ENCODE data around the gene PRR30.
A peak's percentile ranks its signal among the peaks of the same experiment; 100 is the strongest.

PRR30 gene

DNA sequence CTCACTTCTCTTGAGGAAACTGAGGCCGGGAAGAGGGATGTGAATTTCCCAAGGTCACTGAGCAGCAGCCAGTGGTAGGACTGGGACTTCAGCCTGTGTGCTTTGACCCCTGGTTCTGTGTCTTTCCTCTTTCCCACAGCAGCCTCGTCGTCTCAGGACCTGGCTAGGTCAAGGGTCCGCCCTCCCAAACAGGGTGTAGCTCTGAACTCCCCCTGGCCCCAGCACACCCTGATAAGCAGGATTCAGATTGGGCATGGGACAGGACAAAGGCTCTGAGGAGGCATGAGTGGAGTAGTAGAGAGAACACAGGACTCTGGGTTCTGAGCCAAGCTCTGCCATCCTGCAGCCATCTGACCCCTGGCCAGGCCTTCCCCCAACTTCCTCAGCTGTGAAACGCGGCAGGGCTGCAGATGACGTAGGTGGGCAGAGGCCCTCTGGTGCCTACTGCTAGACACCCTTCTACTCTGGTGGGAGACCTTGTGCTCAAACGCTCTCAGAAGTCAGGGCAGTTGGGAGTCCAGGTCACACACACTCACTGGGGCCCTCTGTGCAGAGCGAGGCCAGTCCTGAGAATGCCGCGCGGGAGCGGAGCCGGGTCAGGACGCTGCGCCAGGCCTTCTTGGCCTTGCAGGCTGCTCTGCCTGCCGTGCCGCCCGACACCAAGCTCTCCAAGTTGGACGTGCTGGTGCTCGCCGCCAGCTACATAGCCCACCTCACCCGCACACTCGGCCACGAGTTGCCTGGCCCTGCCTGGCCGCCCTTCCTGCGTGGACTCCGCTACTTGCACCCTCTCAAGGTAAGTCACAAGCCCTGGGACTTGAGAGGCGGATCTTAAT is 10.6 kb upstream of the PRR30 start:
- Mint-ChIP-seq H3K4me1 (ENCODE audit: low read depth in 2 of 2) (no peaks in the 10 kb centered on the region), H3K36me3 (ENCODE audit: insufficient read depth) (peaks cover 3% of the 10 kb centered on the region), H3K9me3 (no peaks in the 10 kb centered on the region), H3K27ac (no peak overlapping the region), H3K4me3 (no peak overlapping the region), H3K27me3 (peaks cover 29 to 59% of the 10 kb centered on the region in 2 donors)
- DNase-seq (no peak), ATAC-seq (replicated peaks) (no peak)

DNA sequence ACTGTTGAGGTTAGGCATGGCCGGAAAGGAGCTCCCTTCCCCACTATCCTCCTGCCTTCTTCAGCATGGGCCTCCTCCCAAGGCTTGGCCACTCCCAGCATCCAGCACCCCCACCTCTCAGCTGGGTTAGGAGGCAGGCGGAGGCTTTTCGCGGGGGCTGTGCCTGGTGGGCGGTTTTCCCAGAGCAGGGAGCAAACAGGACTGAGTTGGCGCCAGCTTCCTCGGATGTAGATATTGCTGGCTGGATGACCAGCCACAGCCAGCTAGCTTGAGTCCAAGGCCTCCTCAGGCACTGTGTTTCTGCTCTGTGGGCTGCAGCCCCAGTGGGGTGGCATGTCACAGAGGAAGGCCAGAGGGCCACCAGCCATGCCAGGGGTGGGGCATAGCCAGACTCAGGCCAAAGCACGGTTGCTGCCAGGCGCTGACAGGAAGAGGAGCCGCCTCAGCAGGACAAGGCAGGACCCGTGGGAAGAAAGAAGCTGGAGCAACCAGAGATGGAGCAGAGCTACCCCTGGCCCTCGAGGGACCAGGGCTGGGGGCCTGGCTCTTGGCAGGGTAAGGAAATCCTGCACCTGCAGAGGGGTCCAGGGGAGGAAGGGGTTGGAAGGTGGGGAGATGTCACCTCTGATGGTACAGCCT is 9.7 kb upstream of the PRR30 start, which contains the start of gene TCF23:
Gene TCF23 (plus strand): TSS at position 204 of the 639 bp plus-strand sequence. CDS start 130 bp downstream, at position 334.
- peaks cover 3% of the 10 kb centered on the region for H3K36me3 Mint-ChIP-seq (ENCODE audit: insufficient read depth)

DNA sequence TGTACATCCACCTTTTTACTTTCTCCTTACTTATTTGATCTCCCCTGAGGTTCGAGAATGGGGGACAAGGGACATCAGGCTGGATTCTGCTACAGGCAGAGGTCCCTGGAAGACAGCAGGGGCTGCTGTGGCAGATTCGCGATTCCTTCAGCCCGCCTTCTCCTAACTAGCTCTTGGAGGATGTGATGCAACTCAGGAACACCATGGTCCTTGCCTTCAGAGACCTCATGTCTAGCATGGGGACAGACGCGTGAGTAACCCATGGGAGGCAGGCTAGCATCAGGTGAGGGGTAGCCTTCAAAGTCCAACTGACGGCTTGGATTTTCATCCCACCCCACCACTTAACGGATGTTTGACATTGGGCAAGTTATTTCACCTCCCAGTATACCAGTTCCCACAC is 8.7 kb upstream of the PRR30 start:
- no peak for ATAC-seq (replicated peaks)
- Mint-ChIP-seq H3K4me1 (ENCODE audit: low read depth in 2 of 2) (no peaks in the 10 kb centered on the region), H3K27ac (no peak overlapping the region), H3K36me3 (ENCODE audit: insufficient read depth) (peaks cover under 1% of the 10 kb centered on the region), H3K27me3 (peaks cover 24 to 55% of the 10 kb centered on the region in 2 donors), H3K9me3 (no peaks in the 10 kb centered on the region), H3K4me3 (no peak overlapping the region)
- DNase-seq: no peak

More for the DNA sequence above, 9.7 kb upstream of the PRR30 start, which contains the start of gene TCF23:
- no peaks in the 10 kb centered on the region for H3K9me3 Mint-ChIP-seq
- no peak within 1 kb of the TSS for H3K27ac Mint-ChIP-seq
- no peaks in the 10 kb centered on the region for H3K4me1 Mint-ChIP-seq (ENCODE audit: low read depth in 2 of 2)
- DNase-seq (no peak), ATAC-seq (replicated peaks) (no peak)
- no peak within 1 kb of the TSS for H3K4me3 Mint-ChIP-seq
- H3K27me3 Mint-ChIP-seq: peaks cover 24 to 50% of the 10 kb centered on the region in 2 donors

DNA sequence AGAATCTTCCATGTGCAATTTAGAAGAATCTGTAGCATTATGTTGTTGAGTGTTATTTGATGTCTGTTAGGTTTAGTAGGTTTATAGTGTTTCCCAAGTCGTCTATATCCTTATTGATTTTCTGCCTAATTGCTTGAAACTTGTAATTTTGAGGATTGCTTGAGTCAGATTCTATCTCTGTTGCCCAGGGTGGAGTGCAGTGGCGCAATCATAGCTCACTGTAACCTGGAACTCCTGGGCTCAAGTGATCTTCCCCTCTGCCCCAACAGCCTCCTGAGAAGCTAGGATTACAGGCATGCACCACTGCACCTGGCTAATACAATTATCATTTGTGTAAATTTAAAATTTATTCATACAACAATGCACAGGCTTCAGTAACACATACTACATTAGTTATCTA is 6.5 kb upstream of the PRR30 start:
- H3K36me3 Mint-ChIP-seq (ENCODE audit: insufficient read depth): no peaks in the 10 kb centered on the region
- no peak for ATAC-seq (replicated peaks)
- H3K9me3 Mint-ChIP-seq: no peaks in the 10 kb centered on the region

DNA sequence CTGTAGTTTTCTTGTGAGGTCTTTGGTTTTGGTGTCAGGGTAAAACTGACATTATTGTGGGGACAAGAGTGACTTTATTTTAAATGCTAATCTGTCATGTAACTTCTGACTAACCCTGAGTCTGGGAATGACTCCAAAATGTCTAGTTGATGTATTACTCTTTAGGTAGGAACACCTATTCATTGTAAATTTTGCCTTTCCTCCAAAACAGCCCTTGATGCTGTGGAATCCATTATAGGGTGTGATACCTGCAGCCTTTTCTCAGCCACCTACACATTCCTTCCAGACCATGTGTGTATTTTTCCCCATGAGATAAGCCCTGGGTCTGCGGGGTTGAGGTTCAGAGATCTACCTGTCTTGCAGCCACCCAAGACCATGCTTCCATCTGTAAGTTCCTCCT is 4.1 kb upstream of the PRR30 start:
- Mint-ChIP-seq H3K4me3 (no peak overlapping the region), H3K27me3 (peaks cover 20 to 29% of the 10 kb centered on the region in 2 donors)
- ATAC-seq (replicated peaks): no peak

More for the DNA sequence above, 6.5 kb upstream of the PRR30 start:
- Mint-ChIP-seq H3K4me3 (no peak overlapping the region), H3K27me3 (peaks cover 24 to 52% of the 10 kb centered on the region in 2 donors), H3K27ac (no peak overlapping the region), H3K4me1 (ENCODE audit: low read depth in 2 of 2) (no peaks in the 10 kb centered on the region)
- no peak for DNase-seq

DNA sequence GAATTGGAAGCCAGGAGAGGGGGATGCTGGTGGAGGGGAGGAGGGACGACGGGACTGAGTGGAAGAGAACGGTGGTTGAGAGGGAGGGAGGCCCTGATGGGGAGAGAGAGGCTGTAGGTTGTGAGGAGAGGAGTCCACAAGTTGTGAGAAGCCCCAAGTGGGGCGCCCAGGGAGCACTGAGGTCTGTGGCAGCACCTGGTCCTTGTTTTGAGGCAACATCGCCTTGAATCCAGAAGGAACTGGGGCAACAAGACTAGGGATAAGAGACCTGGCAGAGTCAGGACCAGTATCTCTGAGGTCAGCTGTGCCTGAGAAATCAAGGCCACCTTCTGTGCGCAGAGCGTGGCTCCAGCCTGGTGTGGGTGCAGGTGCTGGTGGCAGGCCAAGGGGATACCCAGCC is 1.1 kb downstream of the PRR30 start:
- H3K4me3 Mint-ChIP-seq: no peak overlapping the region
- H3K27ac Mint-ChIP-seq: peak overlapping the region in 1 of 2 donors; percentile 35
- H3K4me1 Mint-ChIP-seq (ENCODE audit: low read depth in 2 of 2): peaks cover 11 to 15% of the 10 kb centered on the region in 2 donors
- no peaks in the 10 kb centered on the region for H3K9me3 Mint-ChIP-seq
- H3K27me3 Mint-ChIP-seq: peaks cover 0 to 6% of the 10 kb centered on the region in 2 donors
- ATAC-seq (replicated peaks): no peak
- H3K36me3 Mint-ChIP-seq (ENCODE audit: insufficient read depth): peaks cover 29% of the 10 kb centered on the region
- no peak for DNase-seq

More for the DNA sequence above, 4.1 kb upstream of the PRR30 start:
- Mint-ChIP-seq H3K36me3 (ENCODE audit: insufficient read depth) (no peaks in the 10 kb centered on the region), H3K27ac (no peak overlapping the region), H3K9me3 (no peaks in the 10 kb centered on the region), H3K4me1 (ENCODE audit: low read depth in 2 of 2) (no peaks in the 10 kb centered on the region)
- DNase-seq: no peak

DNA sequence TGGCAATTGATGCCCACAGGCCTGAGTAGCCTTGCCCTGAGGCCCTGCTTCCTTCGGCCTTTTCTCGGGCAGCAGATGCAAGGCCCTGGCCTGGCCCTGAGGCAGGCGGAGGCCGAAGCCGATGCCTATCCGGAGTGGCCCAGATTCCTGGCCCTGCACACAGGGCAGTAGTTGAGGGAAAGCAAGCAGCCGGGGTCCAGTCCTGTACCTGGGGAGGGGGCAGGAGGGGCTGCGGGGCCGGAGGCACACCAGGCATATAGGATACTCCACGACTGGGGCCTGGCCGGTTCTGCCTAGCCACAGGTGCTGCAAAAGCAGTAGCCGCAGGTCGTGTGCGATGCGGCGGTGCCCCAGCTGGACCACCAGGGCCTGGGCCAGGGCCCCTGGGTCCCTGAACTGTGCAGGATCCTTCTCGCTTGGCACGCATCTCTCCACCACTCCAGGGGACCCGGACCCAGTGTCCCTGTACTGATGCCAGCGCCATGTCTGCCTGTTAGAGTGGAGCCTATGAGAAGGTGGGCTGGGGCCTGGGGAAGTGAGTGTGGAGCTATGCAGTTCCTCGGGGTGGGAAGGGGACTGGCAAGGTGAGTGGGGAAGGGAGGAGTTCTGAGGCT is 1.8 kb downstream of the PRR30 start:
- ATAC-seq (replicated peaks) (no peak), DNase-seq (no peak)
- Mint-ChIP-seq H3K9me3 (no peaks in the 10 kb centered on the region), H3K4me1 (ENCODE audit: low read depth in 2 of 2) (peaks cover 18 to 21% of the 10 kb centered on the region in 2 donors), H3K27me3 (no peaks in the 10 kb centered on the region), H3K36me3 (ENCODE audit: insufficient read depth) (peaks cover 34% of the 10 kb centered on the region), H3K27ac (no peak overlapping the region), H3K4me3 (no peak overlapping the region)

DNA sequence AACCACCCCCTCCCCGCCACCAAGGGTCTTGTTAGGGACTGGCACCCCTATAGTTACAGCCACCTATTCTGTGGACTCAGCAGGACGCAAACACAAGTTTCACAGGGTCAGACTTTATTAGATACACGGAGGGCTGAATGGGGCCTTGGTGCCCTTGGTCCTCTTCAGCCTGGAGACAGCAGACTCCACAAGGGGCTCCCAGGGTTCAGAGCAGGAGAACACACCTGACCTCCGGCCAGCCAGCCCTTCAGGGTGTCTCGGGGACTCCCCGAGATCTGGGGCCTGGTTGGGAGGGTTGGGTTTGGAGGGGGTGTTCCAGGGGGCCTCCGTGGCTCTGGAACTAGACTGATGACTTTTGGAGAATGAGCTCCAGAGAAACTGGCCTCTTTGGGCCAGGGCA is 2.5 kb downstream of the PRR30 start:
- peaks cover 18 to 22% of the 10 kb centered on the region in 2 donors for H3K4me1 Mint-ChIP-seq (ENCODE audit: low read depth in 2 of 2)
- DNase-seq (no peak), ATAC-seq (replicated peaks) (no peak)
- peaks cover 35% of the 10 kb centered on the region for H3K36me3 Mint-ChIP-seq (ENCODE audit: insufficient read depth)
- no peak overlapping the region for H3K27ac Mint-ChIP-seq
- H3K27me3 Mint-ChIP-seq: no peaks in the 10 kb centered on the region
- H3K4me3 Mint-ChIP-seq: no peak overlapping the region
- no peaks in the 10 kb centered on the region for H3K9me3 Mint-ChIP-seq

DNA sequence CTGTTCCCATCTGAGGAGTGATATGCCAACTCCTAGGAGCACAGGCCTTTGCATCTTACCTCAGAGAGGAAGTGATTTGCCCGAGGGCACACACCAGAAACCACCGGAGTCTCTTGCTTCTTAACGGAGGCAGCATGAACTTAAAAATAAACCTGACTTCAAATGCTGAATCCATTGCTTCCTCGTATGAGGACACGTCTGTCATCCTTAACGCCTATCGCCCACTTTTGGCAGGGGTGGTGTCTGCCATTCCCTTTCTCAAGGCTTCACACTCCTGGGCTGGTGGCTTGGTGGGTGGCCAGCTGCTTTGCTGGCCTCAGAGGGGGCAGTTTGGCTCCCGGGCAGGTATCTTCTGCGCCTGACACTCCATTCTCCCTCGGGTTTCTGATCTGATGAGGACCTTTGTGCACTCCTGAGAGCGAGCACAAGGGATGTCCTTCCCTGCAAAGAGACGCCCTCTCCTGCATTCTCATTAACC is 3.7 kb downstream of the PRR30 start:
- Mint-ChIP-seq H3K4me1 (ENCODE audit: low read depth in 2 of 2) (peaks cover 18 to 29% of the 10 kb centered on the region in 2 donors), H3K27me3 (no peaks in the 10 kb centered on the region), H3K4me3 (peak overlapping the region; percentile 80 to 95), H3K27ac (peak overlapping the region in 1 of 2 donors; percentile 91), H3K9me3 (no peaks in the 10 kb centered on the region), H3K36me3 (ENCODE audit: insufficient read depth) (peaks cover 38% of the 10 kb centered on the region)
- DNase-seq: no peak
- no peak for ATAC-seq (replicated peaks)

DNA sequence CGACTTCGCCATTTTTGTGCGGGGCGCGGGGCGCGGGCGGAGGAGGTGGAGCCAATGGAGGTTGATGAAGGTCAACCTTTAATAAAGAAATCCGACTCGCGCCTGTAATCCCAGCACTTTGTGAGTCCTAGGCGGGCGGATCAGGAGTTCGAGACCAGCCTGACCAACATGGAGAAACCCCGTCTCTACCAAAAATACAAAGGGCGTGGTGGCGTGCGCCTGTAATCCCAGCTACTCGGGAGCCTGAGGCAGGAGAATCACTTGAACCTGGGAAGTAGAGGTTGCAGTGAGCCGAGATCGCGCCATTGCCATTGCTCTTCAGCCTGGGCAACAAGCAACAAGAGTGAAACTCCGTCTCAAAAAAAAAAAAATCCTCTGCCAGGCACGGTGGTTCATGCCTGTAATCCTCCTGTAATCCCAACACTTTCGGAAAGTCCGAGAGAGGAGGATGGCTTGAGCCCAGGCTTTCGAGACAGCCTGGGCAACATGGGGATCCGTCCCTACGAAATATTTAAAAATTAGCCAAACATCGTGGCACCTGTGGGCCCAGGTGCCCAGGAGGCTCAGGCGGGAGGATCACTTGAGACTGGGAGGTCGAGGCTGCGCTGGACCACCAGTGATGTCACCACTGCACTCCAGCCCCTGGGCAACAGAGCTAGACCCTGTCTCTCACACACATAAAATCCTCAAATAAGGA is 4.3 kb downstream of the PRR30 start:
- H3K27ac Mint-ChIP-seq: peak overlapping the region; percentile 91 to 98
- no peak for DNase-seq
- no peak for ATAC-seq (replicated peaks)
- H3K36me3 Mint-ChIP-seq (ENCODE audit: insufficient read depth): peaks cover 38% of the 10 kb centered on the region
- H3K27me3 Mint-ChIP-seq: no peaks in the 10 kb centered on the region
- no peaks in the 10 kb centered on the region for H3K9me3 Mint-ChIP-seq
- H3K4me3 Mint-ChIP-seq: peak overlapping the region; percentile 80 to 95
- H3K4me1 Mint-ChIP-seq (ENCODE audit: low read depth in 2 of 2): peaks cover 18 to 29% of the 10 kb centered on the region in 2 donors

DNA sequence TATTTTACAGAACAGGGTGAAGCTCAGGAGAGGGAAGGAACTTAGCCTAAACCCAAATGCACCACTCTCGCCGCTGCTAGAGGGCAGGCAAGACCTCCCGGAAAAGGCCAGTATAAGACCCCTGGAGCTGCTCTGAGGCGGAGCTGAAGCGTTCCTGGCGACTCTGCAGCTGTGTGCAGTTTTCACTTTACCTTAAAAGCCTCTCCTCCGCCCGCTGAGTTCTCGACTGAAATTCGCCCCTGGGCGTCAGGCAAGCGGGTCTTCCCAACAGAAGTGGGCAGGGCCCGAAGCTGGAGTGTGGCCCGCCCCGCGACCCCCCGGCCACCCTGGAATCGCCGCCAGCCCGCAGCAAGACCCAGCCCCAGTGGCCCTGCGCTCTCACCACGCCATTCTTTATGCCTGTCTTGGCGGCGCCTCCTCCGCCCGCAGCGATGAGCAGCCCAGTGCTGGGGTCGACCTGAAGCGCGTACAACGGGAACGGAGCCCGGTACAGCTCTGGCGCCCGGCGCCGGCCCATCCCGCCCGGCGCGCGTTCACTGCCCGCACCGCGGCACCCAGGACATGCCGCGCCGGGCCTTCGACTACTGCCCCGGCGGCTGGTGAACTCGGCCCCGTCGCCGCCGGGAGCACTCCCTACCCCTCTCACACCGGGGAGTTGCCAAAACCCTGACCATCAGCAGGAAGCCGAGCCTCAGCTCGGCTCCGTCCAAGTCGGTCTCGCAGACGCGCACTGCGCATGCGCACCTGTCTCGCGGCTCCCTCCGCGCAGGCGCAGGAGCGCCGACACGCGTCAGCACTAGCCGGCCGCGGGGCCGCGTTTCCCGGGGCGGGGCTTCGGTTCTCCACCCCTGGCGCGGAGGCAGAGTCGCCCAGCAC is 5.1 kb downstream of the PRR30 start, which contains the start of gene PREB:
Gene PREB (minus strand): TSS at position 732 of the 876 bp plus-strand sequence. CDS start 215 bp downstream, at position 517.
- H3K36me3 Mint-ChIP-seq (ENCODE audit: insufficient read depth): peaks cover 38% of the 10 kb centered on the region
- H3K27ac Mint-ChIP-seq: peak within 1 kb of the TSS; percentile 91 to 98
- H3K9me3 Mint-ChIP-seq: no peaks in the 10 kb centered on the region
- no peaks in the 10 kb centered on the region for H3K27me3 Mint-ChIP-seq
- peak; percentile 97 to 99 (median 98) for DNase-seq
- peaks cover 18 to 29% of the 10 kb centered on the region in 2 donors for H3K4me1 Mint-ChIP-seq (ENCODE audit: low read depth in 2 of 2)
- H3K4me3 Mint-ChIP-seq: peak within 1 kb of the TSS; percentile 80 to 95
- peak; percentile 96 for ATAC-seq (replicated peaks)

DNA sequence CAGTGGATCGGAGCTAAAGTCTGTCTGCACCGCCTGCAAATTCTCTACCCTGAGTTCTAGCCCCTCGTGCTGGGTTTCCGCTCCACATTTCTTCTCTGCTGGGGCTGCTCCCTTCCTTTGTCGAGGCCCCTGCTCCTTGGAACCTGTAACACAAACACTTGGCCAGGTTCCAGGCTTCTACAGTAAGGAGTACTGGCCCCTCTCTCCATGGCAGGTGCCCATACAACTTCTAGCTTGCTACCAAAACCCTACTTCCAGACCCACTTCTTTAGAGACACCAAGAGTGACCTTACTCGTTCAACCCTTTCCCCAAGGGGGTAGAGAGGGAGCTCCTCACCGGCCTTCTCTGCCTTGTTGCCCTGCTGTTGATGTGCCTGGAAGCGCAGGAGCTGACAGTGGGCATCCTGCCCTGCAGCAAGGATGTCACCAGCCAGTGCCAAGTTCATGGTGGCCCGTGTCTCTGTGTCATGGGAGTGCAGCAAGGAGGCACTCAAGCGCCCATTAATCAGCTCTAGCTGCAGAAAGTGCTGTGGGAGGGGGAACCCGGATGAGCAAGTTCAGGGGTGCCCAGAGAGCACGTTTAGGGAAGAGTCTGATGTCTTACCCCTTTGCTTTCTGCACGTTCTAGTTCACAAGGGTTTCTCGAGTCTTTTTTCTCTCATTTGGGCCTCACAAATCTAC is 5.9 kb downstream of the PRR30 start:
- H3K27ac Mint-ChIP-seq: peak overlapping the region; percentile 91 to 98
- H3K9me3 Mint-ChIP-seq: no peaks in the 10 kb centered on the region
- no peaks in the 10 kb centered on the region for H3K27me3 Mint-ChIP-seq
- DNase-seq (no peak), ATAC-seq (replicated peaks) (no peak)
- peaks cover 38% of the 10 kb centered on the region for H3K36me3 Mint-ChIP-seq (ENCODE audit: insufficient read depth)
- peaks cover 18 to 29% of the 10 kb centered on the region in 2 donors for H3K4me1 Mint-ChIP-seq (ENCODE audit: low read depth in 2 of 2)
- H3K4me3 Mint-ChIP-seq: peak overlapping the region; percentile 80 to 95

Measured in effector memory CD8-positive, alpha-beta T cell (primary cell).